Measurements from ENCODE around the gene HSPBAP1. TPM values are rescaled to one million over a fixed set of nuclear protein-coding genes. Genes with fewer than 3 reads are reported as not detected.
A peak's percentile ranks its signal among the peaks of the same experiment; 100 is the strongest.

HSPBAP1 gene
- total and polyA plus RNA-seq, 2 of the 4 experiments (the other 2 are of a cell fraction): 2.6 to 4.8 TPM

DNA sequence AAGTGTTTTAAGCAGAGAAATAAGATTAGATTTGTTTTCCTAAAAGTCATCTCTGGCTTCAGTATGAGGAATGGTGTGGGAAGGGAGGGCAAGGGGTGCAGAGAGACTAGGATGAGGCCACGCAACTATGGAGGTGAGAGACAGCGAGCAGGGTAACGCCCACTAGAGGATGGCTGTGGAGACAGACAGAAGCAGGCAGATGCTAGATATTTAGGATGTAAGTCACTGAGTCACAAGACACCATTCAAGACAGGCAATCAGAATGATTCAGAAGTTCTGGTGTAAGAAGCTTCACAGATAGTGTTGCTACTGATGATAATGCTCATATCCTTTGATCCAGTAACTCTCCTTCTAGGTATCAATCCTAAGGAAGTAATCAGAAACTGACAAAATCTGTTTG lies 19.1 kb downstream of the HSPBAP1 start:
- Histone ChIP-seq H3K79me1 (ENCODE audit: low read depth in 1 of 2, low read length in 2 of 2) (no peaks in the 10 kb centered on the region), H3K4me2 (ENCODE audit: low read depth, low read length) (no peak overlapping the region), H3K27ac (ENCODE audit: insufficient read depth, low read length) (no peak overlapping the region), H2BK20ac (ENCODE audit: low read depth, low read length) (no peak overlapping the region), H3K4ac (ENCODE audit: low read depth, low read length) (no peak overlapping the region), H3K9me1 (ENCODE audit: insufficient read depth, low read length) (0 out of 2 replicates have a peak, but pooled peaks cover 6% of the 10 kb centered on the region), H3K27me3 (ENCODE audit: control insufficient read depth, insufficient read depth, low read length) (no peaks in the 10 kb centered on the region), H3K23ac (ENCODE audit: low read depth, low read length) (peak overlapping the region; percentile 7; the same call in 1 of the 2 replicates), H4K5ac (ENCODE audit: low read depth, low read length) (no peak overlapping the region), H3K36me3 (ENCODE audit: control insufficient read depth, insufficient read depth, low read length) (no peaks in the 10 kb centered on the region), H2BK120ac (ENCODE audit: low read depth, low read length) (no peak overlapping the region), H3K56ac (ENCODE audit: extremely low read depth, insufficient read depth, low read length) (no peak overlapping the region), H4K20me1 (ENCODE audit: insufficient read depth, low read length) (no peaks in the 10 kb centered on the region), H2AFZ (replicated peaks; ENCODE audit: low read length, poor library complexity) (peak overlapping the region; percentile 69), H3K9me3 (ENCODE audit: control insufficient read depth, insufficient read depth, low read length) (no peaks in the 10 kb centered on the region), H3K18ac (ENCODE audit: low read depth, low read length) (no peak overlapping the region), H3K9ac (ENCODE audit: low read depth, low read length) (no peak overlapping the region), H2AK5ac (ENCODE audit: low read depth, low read length) (no peak overlapping the region), H4K8ac (ENCODE audit: low read depth in 2 of 2, low read length in 2 of 2) (no peak overlapping the region), H3K4me1 (ENCODE audit: control insufficient read depth, insufficient read depth, low read length) (0 out of 2 replicates have a peak, but pooled peaks cover 2% of the 10 kb centered on the region), H4K91ac (ENCODE audit: insufficient read depth, low read depth, low read length) (no peak overlapping the region), H3K4me3 (ENCODE audit: insufficient read depth, low read depth, low read length) (no peak overlapping the region), H2BK5ac (ENCODE audit: low read depth, low read length, poor library complexity, severe bottlenecking) (no peak overlapping the region), H2AK9ac (replicated peaks; ENCODE audit: low read depth, low read length, poor library complexity) (peak overlapping the region; percentile 15), H3K14ac (replicated peaks; ENCODE audit: low read depth, low read length) (no peak overlapping the region), H2BK15ac (ENCODE audit: low read depth, low read length) (no peak overlapping the region)
- POLR2A ChIA-PET (ENCODE audit: unreplicated experiment): no interaction called here
- dilution Hi-C loops (cut with HindIII; ENCODE audit: low sequenced_read_pairs, unreplicated experiment) (no loop called here), in situ Hi-C loops (cut with MboI; ENCODE audit: low sequenced_read_pairs) (no loop called here), intact Hi-C loops (cut with micrococcal nuclease) (no loop called here)
- peak; percentile 66 for ATAC-seq (ENCODE audit: low read depth)
- TF ChIP-seq RFX5 (IDR thresholded peaks at IDR 0.05; ENCODE audit: low read depth, low read length): no peak
- TF ChIP-seq, protein P1, sequence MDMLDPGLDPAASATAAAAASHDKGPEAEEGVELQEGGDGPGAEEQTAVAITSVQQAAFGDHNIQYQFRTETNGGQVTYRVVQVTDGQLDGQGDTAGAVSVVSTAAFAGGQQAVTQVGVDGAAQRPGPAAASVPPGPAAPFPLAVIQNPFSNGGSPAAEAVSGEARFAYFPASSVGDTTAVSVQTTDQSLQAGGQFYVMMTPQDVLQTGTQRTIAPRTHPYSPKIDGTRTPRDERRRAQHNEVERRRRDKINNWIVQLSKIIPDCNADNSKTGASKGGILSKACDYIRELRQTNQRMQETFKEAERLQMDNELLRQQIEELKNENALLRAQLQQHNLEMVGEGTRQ (IDR thresholded peaks at IDR 0.05; ENCODE audit: low read depth, low read length): no peak
- TF ChIP-seq MAZ (IDR thresholded peaks at IDR 0.05; ENCODE audit: borderline replicate concordance, low read depth, low read length): no peak
- no peak for TF ChIP-seq POLR2A (IDR thresholded peaks at IDR 0.05; ENCODE audit: low read depth, low read length)
- TF ChIP-seq BHLHE40 (IDR thresholded peaks at IDR 0.05; ENCODE audit: low read depth, low read length): no peak
- TF ChIP-seq RAD21 (IDR thresholded peaks at IDR 0.05; ENCODE audit: low read length): no peak
- TF ChIP-seq, protein P2, sequence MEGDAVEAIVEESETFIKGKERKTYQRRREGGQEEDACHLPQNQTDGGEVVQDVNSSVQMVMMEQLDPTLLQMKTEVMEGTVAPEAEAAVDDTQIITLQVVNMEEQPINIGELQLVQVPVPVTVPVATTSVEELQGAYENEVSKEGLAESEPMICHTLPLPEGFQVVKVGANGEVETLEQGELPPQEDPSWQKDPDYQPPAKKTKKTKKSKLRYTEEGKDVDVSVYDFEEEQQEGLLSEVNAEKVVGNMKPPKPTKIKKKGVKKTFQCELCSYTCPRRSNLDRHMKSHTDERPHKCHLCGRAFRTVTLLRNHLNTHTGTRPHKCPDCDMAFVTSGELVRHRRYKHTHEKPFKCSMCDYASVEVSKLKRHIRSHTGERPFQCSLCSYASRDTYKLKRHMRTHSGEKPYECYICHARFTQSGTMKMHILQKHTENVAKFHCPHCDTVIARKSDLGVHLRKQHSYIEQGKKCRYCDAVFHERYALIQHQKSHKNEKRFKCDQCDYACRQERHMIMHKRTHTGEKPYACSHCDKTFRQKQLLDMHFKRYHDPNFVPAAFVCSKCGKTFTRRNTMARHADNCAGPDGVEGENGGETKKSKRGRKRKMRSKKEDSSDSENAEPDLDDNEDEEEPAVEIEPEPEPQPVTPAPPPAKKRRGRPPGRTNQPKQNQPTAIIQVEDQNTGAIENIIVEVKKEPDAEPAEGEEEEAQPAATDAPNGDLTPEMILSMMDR (conservative IDR thresholded peaks at IDR 0.05; ENCODE audit: low read depth, low read length): no peak
- TF ChIP-seq MXI1 (IDR thresholded peaks at IDR 0.05; ENCODE audit: borderline replicate concordance, low read depth, low read length): no peak
- TF ChIP-seq FOS (IDR thresholded peaks at IDR 0.05; ENCODE audit: low read depth, low read length): no peak
- TF ChIP-seq CHD1 (IDR thresholded peaks at IDR 0.05; ENCODE audit: low read depth, low read length): no peak
- TF ChIP-seq CEBPB (IDR thresholded peaks at IDR 0.05; ENCODE audit: low read depth, low read length): no peak
- TF ChIP-seq ELK1 (IDR thresholded peaks at IDR 0.05; ENCODE audit: borderline replicate concordance, low read depth, low read length): no peak
- TF ChIP-seq SMC3 (IDR thresholded peaks at IDR 0.05; ENCODE audit: low read depth, low read length): no peak
- TF ChIP-seq RCOR1 (IDR thresholded peaks at IDR 0.05; ENCODE audit: insufficient replicate concordance, low read length): no peak
- TF ChIP-seq MAFK (IDR thresholded peaks at IDR 0.05; ENCODE audit: low read depth, low read length): no peak
- no peak for TF ChIP-seq NFE2L2 (IDR thresholded peaks at IDR 0.05; ENCODE audit: low read depth, low read length)
- peak; percentile 75 for DNase-seq
- WGBS, 2 experiments (ENCODE audit: extremely low coverage in 2 of 2, insufficient read length in 1 of 2): 82% methylated on average over 2 of the region's 3 CpGs; no CpG with 5 or more reads in 1 of the 2 experiments
- CTCF ChIA-PET: interaction anchor here (0.6 kb wide), 1 partner anchor 311 kb away, joined by 3 read pairs; no protein-coding TSS in a partner anchor
- BruUV-seq (replicated peaks): no TSS peak
